ENCODE measurements around the gene SFN.
"Not testable (repeated sequence)": the region's sequence is repeated elsewhere in the genome, so short reads cannot be mapped to it uniquely, and the experiment has no call there.

SFN gene

DNA sequence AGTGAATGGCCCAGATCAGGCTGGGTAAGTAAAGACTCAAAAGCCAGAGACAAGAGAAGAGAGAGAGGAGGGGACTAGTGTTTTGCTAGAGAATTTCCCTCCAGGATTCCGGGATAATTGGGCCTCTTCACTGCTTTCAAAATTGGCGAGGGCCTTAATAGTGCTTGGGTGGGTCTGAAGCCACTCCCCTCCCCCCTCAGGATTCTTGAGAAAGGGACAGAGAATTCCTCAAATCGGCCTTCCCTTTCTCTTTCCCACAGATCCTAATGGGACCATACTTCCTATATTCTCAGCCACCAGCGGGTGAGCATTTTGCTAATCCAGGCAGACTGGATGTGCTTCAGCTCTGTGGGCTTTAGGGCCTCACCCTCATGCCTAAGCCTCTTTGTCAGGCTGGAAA is 11.9 kb downstream of the SFN start:
- TF ChIP-seq CTCF (IDR thresholded peaks at IDR 0.05; ENCODE audit: borderline replicate concordance, insufficient read depth, low read depth, low read length): no peak
- no peak overlapping the region for H3K4me3 ChIP-seq (ENCODE audit: low read depth, low read length)

DNA sequence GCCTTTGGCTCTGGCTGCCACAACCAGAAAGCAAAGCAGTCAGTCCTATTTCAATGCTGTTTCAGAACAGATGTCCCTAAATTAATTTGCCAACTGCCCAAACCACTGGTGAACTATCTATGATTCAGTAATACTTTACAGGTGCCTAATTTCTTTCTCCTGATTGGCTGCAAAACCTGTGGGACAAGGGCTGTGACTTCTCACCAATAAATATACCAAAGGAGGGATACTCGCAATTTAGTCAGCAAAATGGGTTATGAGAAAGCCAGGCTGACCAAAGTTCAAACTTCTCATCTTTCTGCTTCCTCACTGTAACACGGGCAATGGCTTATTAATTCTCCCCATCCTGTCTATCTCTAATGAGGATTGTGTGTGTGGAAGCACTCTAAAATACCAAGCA is 14.4 kb downstream of the SFN start:
- H3K4me3 ChIP-seq (ENCODE audit: low read depth, low read length): no peak overlapping the region
- no peak for TF ChIP-seq CTCF (IDR thresholded peaks at IDR 0.05; ENCODE audit: borderline replicate concordance, insufficient read depth, low read depth, low read length)

GRCh38 chr1:26879793-26880192 is 16.8 kb downstream of the SFN start:
- H3K4me3 ChIP-seq (ENCODE audit: low read depth, low read length): no peak overlapping the region
- TF ChIP-seq CTCF (IDR thresholded peaks at IDR 0.05; ENCODE audit: borderline replicate concordance, insufficient read depth, low read depth, low read length): no peak

DNA sequence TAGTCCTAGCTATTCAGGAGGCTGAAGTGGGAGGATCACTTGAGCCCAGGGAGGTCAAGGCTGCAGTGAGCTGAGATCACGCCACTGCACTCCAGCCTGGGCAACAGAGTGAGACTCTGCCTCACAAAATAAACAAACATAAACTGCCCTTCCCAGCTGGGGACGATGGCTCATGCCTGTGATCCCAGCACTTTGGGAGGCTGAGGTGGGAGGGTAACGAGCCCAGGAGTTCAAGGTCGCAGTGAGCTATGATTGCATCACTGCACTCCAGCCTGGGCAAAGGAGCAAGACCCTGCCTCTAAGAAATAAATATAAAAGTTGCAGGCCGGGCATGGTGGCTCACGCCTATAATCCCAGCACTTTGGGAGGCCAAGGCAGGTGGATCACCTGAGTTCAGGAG is 18.7 kb downstream of the SFN start:
- H3K4me3 ChIP-seq (ENCODE audit: low read depth, low read length): not testable (repeated sequence)

DNA sequence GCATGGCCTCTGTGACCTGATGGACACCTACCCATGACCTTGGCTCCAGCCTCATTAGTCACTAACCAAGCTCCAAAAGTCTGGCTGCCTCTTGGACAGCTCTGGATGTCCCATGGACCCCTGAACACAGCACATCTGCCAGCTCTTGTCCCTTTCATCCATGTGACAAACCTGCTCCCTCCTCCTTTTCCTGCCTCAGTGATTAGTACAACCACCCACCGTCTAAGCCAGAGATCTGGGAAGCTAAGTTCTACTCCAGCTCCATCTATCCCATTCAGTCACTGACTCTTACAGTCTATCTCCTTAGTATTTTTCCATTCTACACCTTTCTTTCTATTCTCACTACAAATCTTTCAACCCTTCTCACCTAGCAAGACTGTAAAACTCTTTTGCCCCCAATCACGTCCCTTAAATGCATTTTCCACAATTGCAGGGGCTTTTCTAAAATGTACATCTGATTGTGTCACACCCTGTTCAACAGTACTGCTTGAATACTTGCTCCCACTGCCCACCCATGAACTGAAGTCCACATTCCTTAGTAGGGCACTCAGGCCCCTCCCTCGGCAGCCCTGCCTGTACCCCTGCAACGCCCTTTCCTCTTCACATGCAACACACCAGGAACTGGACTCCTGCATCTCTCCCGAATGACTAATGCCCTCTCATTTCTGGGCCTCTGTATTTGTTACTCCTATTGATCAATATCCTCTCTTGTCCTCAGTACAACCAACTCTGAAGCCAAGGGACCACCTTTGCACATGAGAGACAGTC is 19.9 kb downstream of the SFN start:
- TF ChIP-seq CTCF (IDR thresholded peaks at IDR 0.05; ENCODE audit: borderline replicate concordance, insufficient read depth, low read depth, low read length): no peak
- no peak overlapping the region for H3K4me3 ChIP-seq (ENCODE audit: low read depth, low read length)

- TF ChIP-seq CTCF (IDR thresholded peaks at IDR 0.05; ENCODE audit: borderline replicate concordance, insufficient read depth, low read depth, low read length): peak; percentile 25; the same call in 1 of the 2 replicates
- no peak overlapping the region for H3K4me3 ChIP-seq (ENCODE audit: low read depth, low read length)
Measured at GRCh38 chr1:26887125-26887524, 24.2 kb downstream of the SFN start.

- H3K4me3 ChIP-seq (ENCODE audit: low read depth, low read length): no peak overlapping the region
- TF ChIP-seq CTCF (IDR thresholded peaks at IDR 0.05; ENCODE audit: borderline replicate concordance, insufficient read depth, low read depth, low read length): no peak
Measured at GRCh38 chr1:26888231-26888630, 25.3 kb downstream of the SFN start.
